Mammary epithelial cell (primary cell): ENCODE data around the gene SH2D4B.

Experiments used
- CTCF ChIP-seq, 2 donors: IDR thresholded peaks in 1 of 2; conservative IDR thresholded peaks in 1 of 2; 2 replicates each; pipeline ENCODE4 v1.5.1; 2011 to 2012; ENCODE audit warnings: inconsistent platforms in 2 of 2, low read length in 2 of 2, mild to moderate bottlenecking in 2 of 2, control low read depth in 1 of 2, low read depth in 1 of 2; ENCODE audit not compliant: insufficient read depth in 1 of 2; ENCODE audit errors: extremely low read depth in 1 of 2
- EZH2 ChIP-seq: IDR thresholded peaks from 2 replicates; pipeline ENCODE4 v1.6.1; 2012; ENCODE audit warnings: low read length, inconsistent platforms, borderline replicate concordance

DNA sequence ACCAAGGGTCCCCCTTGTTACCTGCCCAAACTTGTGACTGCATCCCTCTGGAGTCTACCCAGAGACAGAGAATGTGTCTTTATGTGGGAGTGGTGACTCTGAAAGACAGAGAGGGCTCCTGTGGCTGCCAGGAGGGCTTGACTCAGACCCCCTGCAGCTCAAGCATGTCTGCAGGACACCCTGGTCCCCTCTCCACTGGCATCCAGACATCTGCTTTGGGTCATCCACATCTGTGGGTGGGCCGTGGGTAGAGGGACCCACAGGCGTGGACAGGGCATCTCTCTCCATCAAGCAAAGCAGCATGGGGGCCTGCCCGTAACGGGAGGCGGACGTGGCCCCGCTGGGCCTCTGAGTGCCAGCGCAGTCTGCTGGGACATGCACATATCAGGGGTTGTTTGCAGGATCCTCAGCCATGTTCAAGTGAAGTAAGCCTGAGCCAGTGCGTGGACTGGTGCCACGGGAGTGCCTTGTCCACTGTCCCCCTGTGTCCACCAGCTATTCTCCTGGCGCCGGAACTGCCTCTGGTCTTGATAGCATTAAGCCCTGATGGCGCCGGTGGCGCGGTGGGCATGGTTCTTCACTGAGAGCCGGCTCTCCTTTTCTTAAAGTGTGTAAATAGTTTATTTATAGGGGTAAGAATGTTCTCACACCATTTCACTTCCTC, 19.4 kb upstream of the SH2D4B start:
- no peak for TF ChIP-seq EZH2
- no peak for TF ChIP-seq CTCF (conservative IDR thresholded peaks at IDR 0.05 in 1 of 2, IDR thresholded peaks at IDR 0.05 in 1 of 2; ENCODE audit: extremely low read depth in 1 of 2, insufficient read depth in 1 of 2, low read depth in 1 of 2, low read length in 2 of 2)
